ENCODE measurements around the gene ACTN4.
"Not testable (repeated sequence)": the region's sequence is repeated elsewhere in the genome, so short reads cannot be mapped to it uniquely, and the experiment has no call there.

Gene ACTN4

GRCh38 chr19:38769635-38770211, 122.3 kb downstream of the ACTN4 start:
- DNase-seq (ENCODE audit: low read depth) = peak; percentile 86

- DNase-seq (ENCODE audit: low read depth) = not testable (repeated sequence)
Measured at GRCh38 chr19:38770228-38770948, 122.9 kb downstream of the ACTN4 start.

- not testable (repeated sequence) for DNase-seq (ENCODE audit: low read depth)
Measured at GRCh38 chr19:38770949-38771275, 123.5 kb downstream of the ACTN4 start.

- not testable (repeated sequence) for DNase-seq (ENCODE audit: low read depth)
Measured at GRCh38 chr19:38771569-38771968, 124.1 kb downstream of the ACTN4 start.

GRCh38 chr19:38773469-38774177, 126.2 kb downstream of the ACTN4 start, which contains the start of gene LGALS7:
Gene LGALS7, minus strand, starts transcription at chr19:38773517. Its CDS starts 25 bp downstream, at chr19:38773492.
- no peak for DNase-seq (ENCODE audit: low read depth)

- DNase-seq (ENCODE audit: low read depth) = no peak
Measured at GRCh38 chr19:38774181-38774950, 126.9 kb downstream of the ACTN4 start.

- no peak for DNase-seq (ENCODE audit: low read depth)
Measured at GRCh38 chr19:38778733-38779132, 131.3 kb downstream of the ACTN4 start.

GRCh38 chr19:38780443-38780842, 133.0 kb downstream of the ACTN4 start:
- no peak for DNase-seq (ENCODE audit: low read depth)

- no peak for DNase-seq (ENCODE audit: low read depth)
Measured at GRCh38 chr19:38781058-38781457, 133.6 kb downstream of the ACTN4 start.

Data from activated T-cell treated with anti-CD3 and anti-CD28 coated beads for 48 hours (primary cell).